Omental fat pad (tissue), 4 donors: ENCODE results near the gene SNX9. TPM values are rescaled to one million over a fixed set of nuclear protein-coding genes. Genes with fewer than 3 reads are reported as not detected.
"Not testable (repeated sequence)": the region's sequence is repeated elsewhere in the genome, so short reads cannot be mapped to it uniquely, and the experiment has no call there.

Experiments used
- ATAC-seq: fragments of 150-250 bp; one replicate; pipeline ENCODE4 v1.9.1; 2016; ENCODE audit warnings: mild to moderate bottlenecking, moderate library complexity; ENCODE audit not compliant: low FRiP score
- DNase-seq: peaks from one replicate; pipeline ENCODE4 v3.0.0-alpha.2; 2019; ENCODE audit warnings: low spot score
- CTCF ChIP-seq, 3 donors: fragments of 450-650 bp; IDR thresholded peaks; one replicate each; pipeline ENCODE4 v1.5.1; 2016 to 2017; ENCODE audit warnings: antibody characterized with exemption in 3 of 3, mild to moderate bottlenecking in 3 of 3, moderate library complexity in 2 of 3
- total RNA-seq, 4 donors: library from RNA; depleted of rRNA; stranded (reverse); fragments of >200 nt; gene quantifications; one replicate each; pipeline ENCODE4 v1.1.0, GENCODE V29; 2016

SNX9 gene
- total RNA-seq, 4 donors from 2014 or later: 61.8 to 89.6 (median 76.3) TPM

GRCh38 chr6:157850030-157850429, 27.0 kb downstream of the SNX9 start:
- no peak for DNase-seq
- ATAC-seq: no peak
- no peak for TF ChIP-seq CTCF (IDR thresholded peaks at IDR 0.05)

- no peak for TF ChIP-seq CTCF (IDR thresholded peaks at IDR 0.05)
- DNase-seq (no peak), ATAC-seq (no peak)
These were observed 30.2 kb downstream of the SNX9 start for GRCh38 chr6:157853018-157853805.

- DNase-seq (no peak), ATAC-seq (no peak)
- no peak for TF ChIP-seq CTCF (IDR thresholded peaks at IDR 0.05)
These were observed 31.0 kb downstream of the SNX9 start for GRCh38 chr6:157853902-157854502.

GRCh38 chr6:157855325-157855724, 32.3 kb downstream of the SNX9 start:
- no peak for TF ChIP-seq CTCF (IDR thresholded peaks at IDR 0.05)
- ATAC-seq (no peak), DNase-seq (no peak)

GRCh38 chr6:157855804-157856203, 32.8 kb downstream of the SNX9 start:
- not testable (repeated sequence) for ATAC-seq

GRCh38 chr6:157858664-157859063, 35.6 kb downstream of the SNX9 start:
- not testable (repeated sequence) for ATAC-seq, DNase-seq

More at GRCh38 chr6:157855804-157856203, 32.8 kb downstream of the SNX9 start:
- not testable (repeated sequence) for DNase-seq

- DNase-seq (no peak), ATAC-seq (no peak)
- no peak for TF ChIP-seq CTCF (IDR thresholded peaks at IDR 0.05)
These were observed 36.9 kb downstream of the SNX9 start for GRCh38 chr6:157859775-157860504.
